CD4-positive, CD25-positive, alpha-beta regulatory T cell (primary cell): ENCODE data around the gene SPG7. TPM values are rescaled to one million over a fixed set of nuclear protein-coding genes. Genes with fewer than 3 reads are reported as not detected.
A peak's percentile ranks its signal among the peaks of the same experiment; 100 is the strongest.

Experiments
- ATAC-seq, 2 donors: fragments of 150-1000 bp; cut with Tn5 transposase; one replicate each; pipeline ENCODE4 v1.10.0; 2021; ENCODE audit warnings: low read depth in 2 of 2, moderate number of reproducible peaks in 2 of 2, moderate library complexity in 1 of 2
- DNase-seq, 3 donors: peaks; one replicate each; pipeline versions ENCODE4 v3.0.0 to v3.0.0-alpha.2; 2012 to 2022; ENCODE audit warnings: mixed read lengths in 1 of 3
- H3K27ac ChIP-seq: one replicate; pipeline ENCODE4 v1.7.0; 2013; ENCODE audit warnings: mild to moderate bottlenecking, low read length; ENCODE audit not compliant: insufficient read depth, poor library complexity, severe bottlenecking
- H3K27me3 ChIP-seq: one replicate; pipeline ENCODE4 v1.7.0; 2013; ENCODE audit warnings: low read length; ENCODE audit not compliant: control insufficient read depth, insufficient read depth
- H3K36me3 ChIP-seq: one replicate; pipeline ENCODE4 v1.7.0; 2013; ENCODE audit warnings: mild to moderate bottlenecking, low read length, moderate library complexity; ENCODE audit not compliant: control insufficient read depth, insufficient read depth
- H3K4me1 ChIP-seq: 2 replicates; pipeline ENCODE4 v1.7.0; 2013; ENCODE audit warnings: mild to moderate bottlenecking, low read length; ENCODE audit not compliant: insufficient read depth, control insufficient read depth, poor library complexity, severe bottlenecking
- H3K4me3 ChIP-seq: one replicate; pipeline ENCODE4 v1.7.0; 2013; ENCODE audit warnings: low read depth, mild to moderate bottlenecking, low read length, moderate library complexity
- H3K9me3 ChIP-seq, 2 experiments: 1 replicate in 1 of 2; 2 replicates in 1 of 2; pipeline ENCODE4 v1.7.0; 2013; ENCODE audit warnings: low read length in 2 of 2, mild to moderate bottlenecking in 1 of 2, moderate library complexity in 1 of 2; ENCODE audit not compliant: control insufficient read depth in 2 of 2
- H3K27ac Mint-ChIP-seq, 3 donors: one replicate each; pipeline ENCODE4 v1.8.0; 2020 to 2022; ENCODE audit warnings: mild to moderate bottlenecking in 3 of 3, mixed read lengths in 3 of 3, moderate library complexity in 2 of 3
- H3K27me3 Mint-ChIP-seq: one replicate; pipeline ENCODE4 v1.8.0; 2022; ENCODE audit warnings: mild to moderate bottlenecking, mixed read lengths
- H3K36me3 Mint-ChIP-seq: one replicate; pipeline ENCODE4 v1.8.0; 2020; ENCODE audit warnings: mixed read lengths
- H3K4me1 Mint-ChIP-seq, 4 donors: one replicate each; pipeline ENCODE4 v1.8.0; 2020 to 2022; ENCODE audit warnings: mixed read lengths in 4 of 4, mild to moderate bottlenecking in 1 of 4
- H3K4me3 Mint-ChIP-seq, 4 donors: one replicate each; pipeline ENCODE4 v1.8.0; 2020 to 2022; ENCODE audit warnings: mild to moderate bottlenecking in 4 of 4, mixed read lengths in 4 of 4, moderate library complexity in 3 of 4
- H3K9me3 Mint-ChIP-seq, 7 donors: one replicate each; pipeline ENCODE4 v1.8.0; 2020 to 2022; ENCODE audit warnings: mixed read lengths in 7 of 7, mild to moderate bottlenecking in 3 of 7, moderate library complexity in 2 of 7
- polyA plus RNA-seq, 4 donors: library from polyadenylated mRNA; unstranded; fragments of 300-500 nt; fragmentation: Illumina TruSeq; gene quantifications; one replicate each; pipeline ENCODE4 v1.2.3, GENCODE V29; 2021
- total RNA-seq: library from RNA; stranded (reverse); gene quantifications from one replicate; pipeline ENCODE4 v1.2.3, GENCODE V29; 2022

Gene SPG7
- total and polyA plus RNA-seq, 5 donors from 2014 or later, result 34.4 to 184 (median 41.2) TPM

DNA sequence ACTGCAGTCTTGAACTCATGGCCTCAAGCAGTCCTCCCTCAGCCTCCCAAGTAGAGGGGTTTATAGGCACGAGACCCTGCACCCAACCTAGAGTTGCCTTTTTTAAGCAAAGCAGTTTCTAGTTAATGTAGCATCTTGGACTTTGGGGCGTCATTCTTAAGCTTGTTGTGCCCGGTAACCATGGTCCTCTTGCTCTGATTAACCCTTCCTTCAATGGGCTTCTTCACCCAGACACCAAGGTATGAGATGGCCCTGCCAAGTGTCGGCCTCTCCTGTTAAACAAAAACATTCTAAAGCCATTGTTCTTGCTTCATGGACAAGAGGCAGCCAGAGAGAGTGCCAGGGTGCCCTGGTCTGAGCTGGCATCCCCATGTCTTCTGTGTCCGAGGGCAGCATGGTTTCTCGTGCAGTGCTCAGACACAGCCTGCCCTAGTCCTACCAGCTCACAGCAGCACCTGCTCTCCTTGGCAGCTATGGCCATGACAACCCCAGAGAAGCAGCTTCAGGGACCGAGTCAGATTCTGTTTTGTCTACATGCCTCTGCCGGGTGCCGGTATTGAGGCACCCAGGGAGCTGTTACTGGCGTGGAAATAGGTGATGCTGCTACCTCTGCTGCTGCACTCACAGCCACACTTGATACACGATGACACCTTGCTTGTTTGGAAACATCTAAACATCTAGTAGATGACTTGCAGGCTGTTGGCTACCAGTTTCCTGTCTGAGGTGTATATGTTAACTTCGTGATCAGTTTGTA is 55.6 kb downstream of the SPG7 start:
- Histone ChIP-seq H3K4me1 (peaks cover 44% of the 10 kb centered on the region), H3K27ac (peak overlapping the region; percentile 5), H3K4me3 (no peak overlapping the region), H3K36me3 (peaks cover 36% of the 10 kb centered on the region), H3K9me3 (no peaks in the 10 kb centered on the region), H3K27me3 (no peaks in the 10 kb centered on the region)
- ATAC-seq (no peak), DNase-seq (peak in 1 of 3 donors; percentile 13)
- Mint-ChIP-seq H3K36me3 (peaks cover 27% of the 10 kb centered on the region), H3K27me3 (peaks cover 4% of the 10 kb centered on the region), H3K4me1 (peaks cover 16 to 54% (median 36%) of the 10 kb centered on the region in 4 donors), H3K27ac (peak overlapping the region in 2 of 3 donors; percentile 38 to 62), H3K4me3 (peak overlapping the region; percentile 41 to 99 (median 51)), H3K9me3 (no peaks in the 10 kb centered on the region)

DNA sequence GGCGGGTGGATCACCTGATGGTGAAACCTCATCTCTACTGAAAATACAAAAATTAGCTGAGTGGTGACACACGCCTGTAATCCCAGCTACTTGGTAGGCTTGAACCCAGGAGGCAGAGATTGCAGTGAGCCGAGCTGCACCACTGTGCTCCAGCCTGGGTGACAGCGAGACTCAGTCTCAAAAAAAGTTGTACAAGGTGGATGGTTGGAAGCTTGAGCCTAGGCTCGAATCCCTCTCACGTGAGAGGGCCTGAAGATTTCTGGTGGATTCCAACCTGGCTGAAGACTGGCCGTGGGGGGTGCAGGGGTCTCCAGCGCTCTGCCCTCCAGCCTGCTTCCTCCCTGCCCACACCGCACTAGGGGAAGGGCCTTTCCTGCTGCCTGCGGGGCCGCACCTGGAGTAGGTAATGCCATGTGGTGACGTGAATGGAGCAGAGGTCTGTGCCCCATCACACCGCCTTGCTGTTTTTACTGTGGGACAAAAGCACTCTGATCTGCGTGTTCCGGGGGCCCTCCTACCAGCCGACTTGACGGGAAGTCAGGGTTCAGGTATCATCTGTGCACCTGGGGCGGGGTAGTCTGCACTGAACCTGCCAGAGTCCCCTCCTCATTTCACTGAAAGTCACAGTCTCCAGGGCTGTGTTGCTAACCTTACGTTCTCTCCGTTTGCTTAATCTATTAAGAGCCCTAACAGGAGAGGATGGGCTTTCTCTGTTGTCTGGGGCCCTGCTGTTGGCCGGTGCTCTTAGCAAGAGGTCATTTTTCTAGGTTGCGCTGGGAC is 56.5 kb downstream of the SPG7 start:
- Histone ChIP-seq H3K4me3 (no peak overlapping the region), H3K9me3 (no peaks in the 10 kb centered on the region), H3K4me1 (peaks cover 44% of the 10 kb centered on the region), H3K27me3 (no peaks in the 10 kb centered on the region), H3K27ac (no peak overlapping the region), H3K36me3 (peaks cover 36% of the 10 kb centered on the region)
- no peak for ATAC-seq
- Mint-ChIP-seq H3K27ac (peak overlapping the region in 2 of 3 donors; percentile 38 to 62), H3K9me3 (no peaks in the 10 kb centered on the region), H3K36me3 (peaks cover 27% of the 10 kb centered on the region), H3K27me3 (peaks cover 4% of the 10 kb centered on the region), H3K4me1 (peaks cover 16 to 50% (median 35%) of the 10 kb centered on the region in 4 donors), H3K4me3 (peak overlapping the region; percentile 4 to 99 (median 44))
- DNase-seq, result no peak

DNA sequence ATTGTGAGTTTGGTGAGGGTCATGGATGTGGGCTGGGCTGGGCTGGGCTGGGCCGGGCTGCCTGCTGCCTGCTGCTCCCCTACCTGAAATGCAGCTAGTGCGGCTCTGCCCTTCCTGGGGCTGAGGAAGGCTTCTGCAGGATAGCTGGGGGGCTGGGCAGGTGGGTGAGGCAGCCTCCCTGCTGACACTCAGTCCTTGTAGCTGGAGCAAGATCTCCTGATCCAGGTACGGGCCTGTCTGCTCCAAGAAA is 57.0 kb downstream of the SPG7 start:
- H3K36me3 Mint-ChIP-seq, result peaks cover 27% of the 10 kb centered on the region
- peaks cover 36% of the 10 kb centered on the region for H3K36me3 ChIP-seq
- peak overlapping the region in 1 of 3 donors; percentile 62 for H3K27ac Mint-ChIP-seq
- peak overlapping the region in 3 of 4 donors; percentile 3 to 99 (median 72) for H3K4me3 Mint-ChIP-seq
- H3K4me1 Mint-ChIP-seq, result peaks cover 16 to 49% (median 33%) of the 10 kb centered on the region in 4 donors
- H3K4me3 ChIP-seq, result no peak overlapping the region
- no peak for ATAC-seq
- H3K9me3 Mint-ChIP-seq, result no peaks in the 10 kb centered on the region
- no peak overlapping the region for H3K27ac ChIP-seq
- H3K4me1 ChIP-seq, result peaks cover 44% of the 10 kb centered on the region
- H3K9me3 ChIP-seq, result no peaks in the 10 kb centered on the region
- no peaks in the 10 kb centered on the region for H3K27me3 ChIP-seq
- DNase-seq, result no peak
- no peaks in the 10 kb centered on the region for H3K27me3 Mint-ChIP-seq

DNA sequence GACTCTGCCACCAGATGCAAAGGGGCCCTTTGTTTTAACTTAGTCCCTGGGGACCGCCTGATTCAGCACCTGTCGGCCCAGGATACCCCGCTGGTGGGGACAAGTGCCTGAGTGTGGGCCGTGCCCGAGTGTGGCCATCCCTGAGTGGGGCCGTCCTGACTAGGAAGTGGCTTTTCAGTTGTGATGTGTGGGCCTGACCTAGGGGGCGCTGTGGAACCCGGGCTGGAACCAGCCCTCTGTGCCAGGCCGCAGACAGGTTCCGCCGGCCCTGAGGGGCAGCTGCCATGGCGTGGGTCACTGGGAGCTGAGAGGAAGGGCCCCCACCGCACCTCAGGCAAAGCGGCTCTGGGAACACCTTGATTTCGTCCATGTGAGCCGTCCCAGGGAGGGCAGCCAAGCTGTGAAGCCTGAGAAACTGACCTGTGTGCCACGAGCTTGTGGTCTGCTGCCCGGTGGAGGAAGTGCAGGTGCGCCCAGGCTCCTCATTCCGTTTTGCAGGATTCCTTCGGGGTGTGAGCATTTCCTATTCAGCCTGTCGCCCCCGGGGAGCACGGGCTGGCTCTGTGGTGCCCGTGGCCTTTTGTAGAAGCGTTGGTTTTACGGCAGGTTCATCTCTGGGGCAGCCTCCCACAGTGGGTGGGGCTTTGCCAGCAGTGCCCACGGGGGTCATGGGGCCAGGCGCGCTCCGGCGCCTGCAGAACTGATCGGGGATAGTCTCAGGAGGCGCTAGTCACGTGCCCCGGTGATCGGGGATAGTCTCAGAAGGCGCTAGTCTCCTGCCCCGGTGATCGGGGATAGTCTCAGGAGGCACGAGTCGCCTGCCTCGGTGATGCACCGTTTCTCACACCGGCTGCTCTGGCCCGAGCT is 57.5 kb downstream of the SPG7 start:
- no peaks in the 10 kb centered on the region for H3K9me3 Mint-ChIP-seq
- Histone ChIP-seq H3K27me3 (no peaks in the 10 kb centered on the region), H3K4me3 (peak overlapping the region; percentile 41), H3K9me3 (no peaks in the 10 kb centered on the region), H3K36me3 (peaks cover 36% of the 10 kb centered on the region), H3K4me1 (peaks cover 44% of the 10 kb centered on the region), H3K27ac (no peak overlapping the region)
- no peaks in the 10 kb centered on the region for H3K27me3 Mint-ChIP-seq
- DNase-seq, result peak in 1 of 3 donors; percentile 57
- peaks cover 16 to 49% (median 31%) of the 10 kb centered on the region in 4 donors for H3K4me1 Mint-ChIP-seq
- H3K36me3 Mint-ChIP-seq, result peaks cover 27% of the 10 kb centered on the region
- ATAC-seq, result peak; percentile 41 to 50
- H3K27ac Mint-ChIP-seq, result peak overlapping the region in 2 of 3 donors; percentile 41 to 80
- peak overlapping the region; percentile 49 to 99 (median 66) for H3K4me3 Mint-ChIP-seq

DNA sequence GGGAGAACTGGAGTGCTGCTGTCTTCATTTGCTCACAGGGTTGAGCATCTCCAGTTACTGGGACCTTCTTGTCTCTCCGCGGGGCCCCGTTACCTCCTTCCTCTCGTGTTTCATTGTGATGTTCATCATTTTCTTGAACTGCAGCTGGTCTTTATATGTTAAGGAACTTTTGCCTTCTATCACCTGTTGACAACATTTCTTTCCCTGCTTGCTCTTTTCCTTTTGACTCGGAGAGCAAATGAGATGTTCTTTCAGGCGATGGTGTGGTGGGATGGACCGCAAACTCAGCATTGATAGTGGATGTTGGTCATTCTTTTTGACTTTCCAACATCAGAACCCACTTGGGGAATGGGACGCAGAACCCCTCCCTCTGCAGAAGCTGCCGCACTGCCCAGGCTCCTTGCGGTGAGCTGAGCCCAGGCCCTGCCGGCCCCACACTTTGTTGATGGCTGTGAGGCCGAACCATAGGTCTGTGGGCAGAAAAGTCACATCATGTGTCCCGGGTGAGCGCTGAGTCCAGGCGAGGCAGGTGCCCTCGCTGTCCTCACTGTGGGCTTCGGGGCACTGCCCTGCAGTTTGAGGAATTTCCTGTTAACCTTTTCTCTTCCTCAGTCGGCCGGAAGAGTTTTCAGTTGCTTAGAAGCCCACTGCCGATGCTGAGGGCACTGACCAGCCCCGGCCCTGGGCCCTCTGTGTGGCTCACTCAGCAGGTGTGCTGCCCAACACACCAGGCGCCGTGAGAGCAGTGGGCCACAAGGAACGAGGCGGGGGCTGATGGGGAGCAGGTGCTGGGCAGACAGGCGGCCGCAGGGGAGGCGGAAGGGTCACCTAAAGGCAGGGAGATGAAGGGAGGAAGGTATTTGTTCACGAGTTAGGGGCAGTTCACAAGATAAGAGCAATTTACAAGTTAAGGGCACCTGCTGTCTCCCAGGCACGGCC is 59.7 kb downstream of the SPG7 start:
- Mint-ChIP-seq H3K4me1 (peaks cover 9 to 36% (median 22%) of the 10 kb centered on the region in 4 donors), H3K27me3 (peaks cover 2% of the 10 kb centered on the region), H3K36me3 (peaks cover 13% of the 10 kb centered on the region), H3K9me3 (no peaks in the 10 kb centered on the region), H3K4me3 (peak overlapping the region in 1 of 4 donors; percentile 27), H3K27ac (no peak overlapping the region)
- Histone ChIP-seq H3K27ac (no peak overlapping the region), H3K4me1 (peaks cover 27% of the 10 kb centered on the region), H3K4me3 (no peak overlapping the region), H3K27me3 (no peaks in the 10 kb centered on the region), H3K9me3 (no peaks in the 10 kb centered on the region), H3K36me3 (peaks cover 21% of the 10 kb centered on the region)
- ATAC-seq, result no peak
- no peak for DNase-seq

DNA sequence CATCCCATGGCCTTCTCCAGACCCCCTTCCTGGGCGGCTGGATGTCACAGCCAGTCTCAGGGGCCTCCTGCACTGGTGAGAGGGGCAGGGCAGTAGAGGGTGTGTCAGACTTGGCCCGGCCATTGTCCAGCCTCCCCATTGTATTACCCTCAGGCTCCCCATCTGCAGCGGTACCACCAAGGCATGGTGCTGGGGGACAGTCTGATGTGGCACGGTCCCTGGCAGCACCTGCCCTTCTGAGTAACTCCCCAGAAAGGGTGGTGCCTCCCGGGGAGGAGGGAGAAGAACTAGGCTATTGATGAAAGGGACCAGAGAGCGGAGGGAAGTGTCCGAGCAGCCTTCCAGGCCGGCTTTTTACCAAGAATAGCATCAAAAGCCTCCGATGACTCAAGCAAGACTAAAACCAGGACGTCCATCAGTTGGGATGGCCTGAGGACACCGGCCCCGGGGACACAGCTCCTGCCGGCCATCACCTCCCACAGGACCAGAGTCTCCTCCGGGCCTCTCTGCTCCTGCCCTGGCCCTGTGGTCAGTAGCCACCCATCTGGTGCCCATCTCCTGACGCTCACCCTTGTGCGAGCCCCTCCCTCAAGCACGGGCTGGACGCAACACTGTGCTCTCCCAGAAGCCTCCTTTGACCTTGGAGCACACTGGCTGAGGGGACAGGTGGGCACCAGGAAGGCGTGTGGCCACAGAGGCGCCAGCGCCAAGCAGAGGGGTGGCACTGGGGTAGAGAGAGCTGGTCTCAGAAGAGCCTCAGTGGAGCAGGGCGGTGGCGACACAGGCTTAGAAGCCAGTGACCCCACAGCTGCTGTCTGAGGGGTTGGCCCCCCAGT is 61.5 kb downstream of the SPG7 start:
- H3K36me3 Mint-ChIP-seq, result peaks cover 6% of the 10 kb centered on the region
- Histone ChIP-seq H3K36me3 (peaks cover 3% of the 10 kb centered on the region), H3K4me3 (no peak overlapping the region), H3K9me3 (no peaks in the 10 kb centered on the region), H3K27me3 (peaks cover 4% of the 10 kb centered on the region), H3K4me1 (peaks cover 24% of the 10 kb centered on the region), H3K27ac (no peak overlapping the region)
- DNase-seq (no peak), ATAC-seq (no peak)
- no peak overlapping the region for H3K27ac Mint-ChIP-seq
- H3K4me3 Mint-ChIP-seq, result no peak overlapping the region
- H3K4me1 Mint-ChIP-seq, result peaks cover 7 to 26% (median 15%) of the 10 kb centered on the region in 4 donors
- peaks cover 14% of the 10 kb centered on the region for H3K27me3 Mint-ChIP-seq
- H3K9me3 Mint-ChIP-seq, result no peaks in the 10 kb centered on the region
